ENCODE results near the gene LCN2. TPM values are rescaled to one million over a fixed set of nuclear protein-coding genes. Genes with fewer than 3 reads are reported as not detected.

LCN2 gene
- total RNA-seq, 4 donors from 2014 or later: 0.58 to 222 (median 1.4) TPM; not detected in 1

- TF ChIP-seq POLR2A (IDR thresholded peaks at IDR 0.05) (no peak), POLR2AphosphoS5 (IDR thresholded peaks at IDR 0.05) (no peak), EP300 (IDR thresholded peaks at IDR 0.05) (no peak)
- TF ChIP-seq, protein P1, sequence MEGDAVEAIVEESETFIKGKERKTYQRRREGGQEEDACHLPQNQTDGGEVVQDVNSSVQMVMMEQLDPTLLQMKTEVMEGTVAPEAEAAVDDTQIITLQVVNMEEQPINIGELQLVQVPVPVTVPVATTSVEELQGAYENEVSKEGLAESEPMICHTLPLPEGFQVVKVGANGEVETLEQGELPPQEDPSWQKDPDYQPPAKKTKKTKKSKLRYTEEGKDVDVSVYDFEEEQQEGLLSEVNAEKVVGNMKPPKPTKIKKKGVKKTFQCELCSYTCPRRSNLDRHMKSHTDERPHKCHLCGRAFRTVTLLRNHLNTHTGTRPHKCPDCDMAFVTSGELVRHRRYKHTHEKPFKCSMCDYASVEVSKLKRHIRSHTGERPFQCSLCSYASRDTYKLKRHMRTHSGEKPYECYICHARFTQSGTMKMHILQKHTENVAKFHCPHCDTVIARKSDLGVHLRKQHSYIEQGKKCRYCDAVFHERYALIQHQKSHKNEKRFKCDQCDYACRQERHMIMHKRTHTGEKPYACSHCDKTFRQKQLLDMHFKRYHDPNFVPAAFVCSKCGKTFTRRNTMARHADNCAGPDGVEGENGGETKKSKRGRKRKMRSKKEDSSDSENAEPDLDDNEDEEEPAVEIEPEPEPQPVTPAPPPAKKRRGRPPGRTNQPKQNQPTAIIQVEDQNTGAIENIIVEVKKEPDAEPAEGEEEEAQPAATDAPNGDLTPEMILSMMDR (IDR thresholded peaks at IDR 0.05): no peak
- no peaks in the 10 kb centered on the region for H3K27me3 ChIP-seq
- ATAC-seq: no peak
- peaks cover 0 to 11% (median 6%) of the 10 kb centered on the region in 3 donors for H3K4me1 ChIP-seq
- no peak overlapping the region for H3K4me3 ChIP-seq
- H3K9me3 ChIP-seq: no peaks in the 10 kb centered on the region
- no peaks in the 10 kb centered on the region for H3K36me3 ChIP-seq
- WGBS, 2 donors (ENCODE audit: low coverage in 1 of 2): 60 to 90% methylated on average over 4 to 6 of the region's 19 CpGs
- no peak overlapping the region for H3K27ac ChIP-seq
These were observed 1.5 kb downstream of the LCN2 start for GRCh38 chr9:128150594-128151308.

DNA sequence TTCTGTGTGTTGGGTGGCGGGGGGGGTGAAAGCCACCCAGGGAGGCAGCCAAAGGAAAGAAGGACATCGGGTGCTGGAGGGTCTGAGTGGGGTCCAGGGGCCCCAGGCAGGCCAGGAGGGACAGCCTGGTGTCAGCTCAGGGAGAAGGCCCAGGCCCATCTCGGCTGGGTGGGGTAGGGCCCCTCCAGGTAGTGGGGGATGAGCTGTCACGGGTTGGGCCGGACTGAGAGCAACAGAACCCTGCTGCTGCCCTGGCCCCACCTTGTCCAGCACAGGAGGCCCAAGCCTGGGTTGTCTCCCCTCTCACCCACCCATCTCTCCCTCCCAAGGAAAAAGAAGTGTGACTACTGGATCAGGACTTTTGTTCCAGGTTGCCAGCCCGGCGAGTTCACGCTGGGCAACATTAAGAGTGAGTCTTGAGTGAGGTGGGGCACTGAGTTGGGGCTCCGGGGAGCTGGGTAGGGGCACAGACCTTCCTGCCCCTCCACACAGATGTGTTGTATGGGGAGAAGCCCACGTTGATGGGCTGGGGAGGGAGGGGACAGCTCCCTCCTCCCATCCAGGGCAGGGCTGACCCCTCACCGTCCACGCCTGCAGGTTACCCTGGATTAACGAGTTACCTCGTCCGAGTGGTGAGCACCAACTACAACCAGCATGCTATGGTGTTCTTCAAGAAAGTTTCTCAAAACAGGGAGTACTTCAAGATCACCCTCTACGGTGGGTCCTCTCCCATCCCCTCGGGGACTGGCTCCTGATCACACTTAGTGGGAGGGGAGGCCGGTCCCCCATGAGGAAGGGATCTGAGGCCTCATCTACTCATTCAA, 2.3 kb downstream of the LCN2 start:
- TF ChIP-seq, protein P1 (IDR thresholded peaks at IDR 0.05): no peak
- TF ChIP-seq POLR2AphosphoS5 (IDR thresholded peaks at IDR 0.05): no peak
- TF ChIP-seq EP300 (IDR thresholded peaks at IDR 0.05): no peak
- ATAC-seq: no peak
- H3K27me3 ChIP-seq: no peaks in the 10 kb centered on the region
- H3K9me3 ChIP-seq: no peaks in the 10 kb centered on the region
- peaks cover 0 to 11% (median 6%) of the 10 kb centered on the region in 3 donors for H3K4me1 ChIP-seq
- no peak overlapping the region for H3K4me3 ChIP-seq
- no peak overlapping the region for H3K27ac ChIP-seq
- WGBS, 2 donors (ENCODE audit: low coverage in 1 of 2): 71 to 81% methylated on average over 2 to 6 of the region's 18 CpGs
- H3K36me3 ChIP-seq: no peaks in the 10 kb centered on the region

DNA sequence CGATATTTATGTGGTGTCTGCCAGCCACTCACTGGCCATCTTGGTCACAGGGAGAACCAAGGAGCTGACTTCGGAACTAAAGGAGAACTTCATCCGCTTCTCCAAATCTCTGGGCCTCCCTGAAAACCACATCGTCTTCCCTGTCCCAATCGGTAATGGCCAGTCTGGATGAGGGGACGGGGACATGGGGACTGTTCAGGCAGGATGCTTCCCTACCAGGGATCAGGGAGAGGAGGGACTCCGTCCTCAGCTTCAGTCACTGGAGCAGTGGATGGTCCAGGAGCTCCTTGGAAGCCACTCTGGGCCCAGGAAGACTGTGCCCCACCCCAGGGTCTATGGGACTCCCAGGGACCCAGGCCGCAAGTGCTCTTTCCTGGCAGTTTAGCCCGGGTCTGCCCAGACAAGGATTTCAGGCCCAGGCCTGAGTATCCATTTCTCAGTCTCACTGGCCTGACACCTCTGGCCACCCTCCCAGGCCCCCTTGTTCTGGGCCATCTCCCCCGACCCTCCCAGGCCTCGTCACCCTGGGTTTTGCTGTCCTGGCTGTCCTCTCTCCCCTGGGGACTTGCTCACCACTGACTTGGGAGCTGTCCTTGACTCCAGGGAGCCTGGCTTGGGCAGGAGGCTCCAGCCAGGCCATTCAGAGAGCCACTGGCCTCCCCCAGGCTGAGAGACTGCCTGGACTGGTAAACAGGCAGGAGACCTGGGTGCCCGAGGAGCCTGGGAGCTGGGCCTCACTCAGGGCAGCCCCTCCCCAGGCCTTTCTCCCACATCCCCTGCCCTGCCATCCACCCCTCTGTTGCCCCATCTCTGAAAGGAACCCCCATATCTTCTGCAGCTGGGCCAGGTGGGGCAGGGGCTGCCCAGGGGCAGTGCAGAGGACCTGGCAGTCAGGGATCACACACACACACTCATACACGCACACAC, 3.1 kb downstream of the LCN2 start:
- WGBS, 2 donors (ENCODE audit: low coverage in 1 of 2): 94 to 100% methylated on average over 1 to 5 of the region's 13 CpGs
- Histone ChIP-seq H3K27me3 (no peaks in the 10 kb centered on the region), H3K27ac (no peak overlapping the region), H3K4me3 (no peak overlapping the region), H3K36me3 (no peaks in the 10 kb centered on the region), H3K4me1 (peaks cover 0 to 11% (median 6%) of the 10 kb centered on the region in 3 donors), H3K9me3 (no peaks in the 10 kb centered on the region)
- no peak for TF ChIP-seq EP300 (IDR thresholded peaks at IDR 0.05)
- ATAC-seq: no peak

- ATAC-seq: no peak
- Histone ChIP-seq H3K9me3 (no peaks in the 10 kb centered on the region), H3K27me3 (no peaks in the 10 kb centered on the region), H3K36me3 (no peaks in the 10 kb centered on the region), H3K4me3 (no peak overlapping the region), H3K27ac (no peak overlapping the region), H3K4me1 (peaks cover 0 to 11% (median 6%) of the 10 kb centered on the region in 3 donors)
- TF ChIP-seq POLR2A (IDR thresholded peaks at IDR 0.05) (no peak), POLR2AphosphoS5 (IDR thresholded peaks at IDR 0.05) (no peak), EP300 (IDR thresholded peaks at IDR 0.05) (no peak)
- TF ChIP-seq, protein P1 (IDR thresholded peaks at IDR 0.05): no peak
- WGBS, 2 donors (ENCODE audit: low coverage in 1 of 2): 60% methylated on average over 1 of the region's 26 CpGs; no CpG with 5 or more reads in 1 of the 2 donors
These were observed 4.0 kb downstream of the LCN2 start for GRCh38 chr9:128153060-128153946.
